ENCODE measurements around the gene TPK1.

GRCh38 chr7:144407266-144407931 lies 428.5 kb downstream of the TPK1 start:
- TF ChIP-seq TAF1 (IDR thresholded peaks at IDR 0.05; ENCODE audit: borderline replicate concordance, low read depth, low read length): no peak
- no peak for TF ChIP-seq POLR2A (IDR thresholded peaks at IDR 0.05; ENCODE audit: low read depth, low read length)
- TF ChIP-seq POLR2AphosphoS5 (IDR thresholded peaks at IDR 0.05; ENCODE audit: low read depth, low read length): no peak

Measured in GM12892 (cell line).